ENCODE measurements around the gene CAPRIN1. TPM values are rescaled to one million over a fixed set of nuclear protein-coding genes. Genes with fewer than 3 reads are reported as not detected.
A peak's percentile ranks its signal among the peaks of the same experiment; 100 is the strongest.

The CAPRIN1 gene
- polyA plus RNA-seq, 3 donors = 50.4 to 81.5 (median 59.2) TPM

DNA sequence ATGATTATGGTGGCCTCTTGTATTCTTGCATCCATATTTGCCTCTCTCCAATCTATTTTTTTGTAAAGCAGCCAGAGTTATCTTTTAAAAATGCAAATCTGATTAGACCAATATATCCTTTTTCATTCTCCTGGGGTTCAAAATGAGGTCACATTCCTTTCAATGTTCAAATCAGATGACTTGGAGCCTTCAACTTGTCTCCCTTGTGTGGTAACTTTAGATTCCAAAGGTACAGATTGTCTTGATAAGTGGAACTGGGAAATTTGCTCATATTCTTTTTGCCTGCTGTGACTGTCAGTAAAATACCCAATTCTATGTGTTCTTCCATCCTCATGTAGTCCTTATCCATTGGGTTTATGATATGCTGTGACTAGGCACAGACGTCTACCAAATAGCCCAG lies 15.1 kb upstream of the CAPRIN1 start:
- no peak overlapping the region for H3K9ac ChIP-seq (ENCODE audit: insufficient read depth, low read length, poor library complexity, severe bottlenecking)
- H2AFZ ChIP-seq (ENCODE audit: insufficient read depth, low read depth, low read length, poor library complexity, severe bottlenecking) = no peak overlapping the region
- Mint-ChIP-seq H3K4me1 (peaks cover 3% of the 10 kb centered on the region), H3K4me3 (no peak overlapping the region), H3K27ac (no peak overlapping the region), H3K36me3 (no peaks in the 10 kb centered on the region), H3K9me3 (peaks cover 0 to 3% (median 0%) of the 10 kb centered on the region in 7 donors), H3K27me3 (ENCODE audit: low read depth in 3 of 3) (peaks cover 0 to 8% (median 2%) of the 10 kb centered on the region in 3 donors)
- H3K27me3 ChIP-seq (ENCODE audit: control insufficient read depth in 2 of 2, insufficient read depth in 2 of 2, low read length in 2 of 2) = no peaks in the 10 kb centered on the region
- DNase-seq = no peak
- no peak overlapping the region for H3K4me3 ChIP-seq (replicated peaks in 1 of 3; ENCODE audit: low read depth in 2 of 3, low read length in 3 of 3)
- no CpG with 5 or more reads among the region's 1 CpG for WGBS (ENCODE audit: insufficient coverage)
- no peak overlapping the region for H3K27ac ChIP-seq (ENCODE audit: low read depth in 1 of 2, low read length in 2 of 2)
- no peaks in the 10 kb centered on the region for H3K79me2 ChIP-seq (ENCODE audit: insufficient read depth, low read length)
- peaks cover 0 to 4% of the 10 kb centered on the region in 2 donors for H3K4me1 ChIP-seq (ENCODE audit: control insufficient read depth in 1 of 2, insufficient read depth in 2 of 2, low read length in 2 of 2)
- intact Hi-C loops (cut with micrococcal nuclease) = no loop called here
- TF ChIP-seq, protein P1, sequence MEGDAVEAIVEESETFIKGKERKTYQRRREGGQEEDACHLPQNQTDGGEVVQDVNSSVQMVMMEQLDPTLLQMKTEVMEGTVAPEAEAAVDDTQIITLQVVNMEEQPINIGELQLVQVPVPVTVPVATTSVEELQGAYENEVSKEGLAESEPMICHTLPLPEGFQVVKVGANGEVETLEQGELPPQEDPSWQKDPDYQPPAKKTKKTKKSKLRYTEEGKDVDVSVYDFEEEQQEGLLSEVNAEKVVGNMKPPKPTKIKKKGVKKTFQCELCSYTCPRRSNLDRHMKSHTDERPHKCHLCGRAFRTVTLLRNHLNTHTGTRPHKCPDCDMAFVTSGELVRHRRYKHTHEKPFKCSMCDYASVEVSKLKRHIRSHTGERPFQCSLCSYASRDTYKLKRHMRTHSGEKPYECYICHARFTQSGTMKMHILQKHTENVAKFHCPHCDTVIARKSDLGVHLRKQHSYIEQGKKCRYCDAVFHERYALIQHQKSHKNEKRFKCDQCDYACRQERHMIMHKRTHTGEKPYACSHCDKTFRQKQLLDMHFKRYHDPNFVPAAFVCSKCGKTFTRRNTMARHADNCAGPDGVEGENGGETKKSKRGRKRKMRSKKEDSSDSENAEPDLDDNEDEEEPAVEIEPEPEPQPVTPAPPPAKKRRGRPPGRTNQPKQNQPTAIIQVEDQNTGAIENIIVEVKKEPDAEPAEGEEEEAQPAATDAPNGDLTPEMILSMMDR (IDR thresholded peaks at IDR 0.05) = no peak
- no peaks in the 10 kb centered on the region for H3K9me3 ChIP-seq (replicated peaks in 1 of 2; ENCODE audit: control insufficient read depth in 1 of 2, insufficient read depth in 1 of 2, low read length in 2 of 2)
- no peaks in the 10 kb centered on the region for H4K20me1 ChIP-seq (ENCODE audit: insufficient read depth, low read length)
- no peak overlapping the region for H3K4me2 ChIP-seq (replicated peaks; ENCODE audit: extremely low read depth, low read length, poor library complexity, severe bottlenecking)
- H3K36me3 ChIP-seq (replicated peaks in 1 of 2; ENCODE audit: control insufficient read depth in 1 of 2, insufficient read depth in 2 of 2, low read length in 2 of 2) = no peaks in the 10 kb centered on the region

DNA sequence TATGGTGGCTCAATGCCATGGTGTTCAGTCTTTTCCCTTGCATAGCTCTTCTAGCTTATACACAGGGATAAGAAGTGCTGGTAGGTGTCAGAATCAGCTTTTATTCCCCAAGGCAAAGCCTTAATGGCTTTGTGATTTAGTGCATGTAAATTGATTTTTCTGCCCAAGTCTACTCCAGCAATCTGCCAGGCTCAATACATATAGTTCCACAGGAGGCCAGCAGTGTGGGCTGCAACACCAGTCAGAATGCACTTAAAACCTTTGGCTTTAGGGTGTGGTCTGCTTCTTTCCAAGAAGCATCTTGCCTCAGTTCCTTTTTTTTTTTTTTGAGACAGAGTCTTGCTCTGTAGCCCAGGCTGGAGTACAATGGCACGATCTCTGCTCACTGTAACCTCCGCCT lies 14.5 kb upstream of the CAPRIN1 start:
- Histone ChIP-seq H3K27ac (ENCODE audit: low read depth in 1 of 2, low read length in 2 of 2) (no peak overlapping the region), H3K4me3 (replicated peaks in 1 of 3; ENCODE audit: low read depth in 2 of 3, low read length in 3 of 3) (no peak overlapping the region), H2AFZ (ENCODE audit: insufficient read depth, low read depth, low read length, poor library complexity, severe bottlenecking) (no peak overlapping the region), H3K9ac (ENCODE audit: insufficient read depth, low read length, poor library complexity, severe bottlenecking) (no peak overlapping the region), H3K4me1 (ENCODE audit: control insufficient read depth in 1 of 2, insufficient read depth in 2 of 2, low read length in 2 of 2) (peaks cover 0 to 4% of the 10 kb centered on the region in 2 donors), H3K27me3 (ENCODE audit: control insufficient read depth in 2 of 2, insufficient read depth in 2 of 2, low read length in 2 of 2) (no peaks in the 10 kb centered on the region), H3K4me2 (replicated peaks; ENCODE audit: extremely low read depth, low read length, poor library complexity, severe bottlenecking) (no peak overlapping the region), H4K20me1 (ENCODE audit: insufficient read depth, low read length) (no peaks in the 10 kb centered on the region), H3K79me2 (ENCODE audit: insufficient read depth, low read length) (no peaks in the 10 kb centered on the region), H3K9me3 (replicated peaks in 1 of 2; ENCODE audit: control insufficient read depth in 1 of 2, insufficient read depth in 1 of 2, low read length in 2 of 2) (no peaks in the 10 kb centered on the region), H3K36me3 (replicated peaks in 1 of 2; ENCODE audit: control insufficient read depth in 1 of 2, insufficient read depth in 2 of 2, low read length in 2 of 2) (no peaks in the 10 kb centered on the region)
- no CpG with 5 or more reads among the region's 2 CpGs for WGBS (ENCODE audit: insufficient coverage)
- H3K36me3 Mint-ChIP-seq = no peaks in the 10 kb centered on the region
- no peak overlapping the region for H3K4me3 Mint-ChIP-seq
- intact Hi-C loops (cut with micrococcal nuclease) = no loop called here
- peaks cover 0 to 8% (median 2%) of the 10 kb centered on the region in 3 donors for H3K27me3 Mint-ChIP-seq (ENCODE audit: low read depth in 3 of 3)
- TF ChIP-seq, protein P1 (IDR thresholded peaks at IDR 0.05) = no peak
- H3K4me1 Mint-ChIP-seq = peaks cover 3% of the 10 kb centered on the region
- peak in 2 of 3 donors; percentile 15 to 21 for DNase-seq
- H3K27ac Mint-ChIP-seq = peak overlapping the region in 1 of 7 donors; percentile 31
- H3K9me3 Mint-ChIP-seq = peaks cover 0 to 3% (median 0%) of the 10 kb centered on the region in 7 donors
